Measurements from ENCODE around the gene BMP15.
A peak's percentile ranks its signal among the peaks of the same experiment; 100 is the strongest.

BMP15 gene

GRCh38 chrX:50910685-50911176 lies at the start of gene BMP15:
Gene BMP15, plus strand, starts transcription at chrX:50910735. Its CDS starts 49 bp downstream, at chrX:50910784.
- no peak for DNase-seq (ENCODE audit: low read depth in 2 of 2)

- DNase-seq (ENCODE audit: low read depth in 2 of 2) = no peak
Observed at GRCh38 chrX:50863471-50863870, 47.1 kb upstream of the BMP15 start.

- no peak for DNase-seq (ENCODE audit: low read depth in 2 of 2)
Observed at GRCh38 chrX:50865311-50865710, 45.2 kb upstream of the BMP15 start.

DNA sequence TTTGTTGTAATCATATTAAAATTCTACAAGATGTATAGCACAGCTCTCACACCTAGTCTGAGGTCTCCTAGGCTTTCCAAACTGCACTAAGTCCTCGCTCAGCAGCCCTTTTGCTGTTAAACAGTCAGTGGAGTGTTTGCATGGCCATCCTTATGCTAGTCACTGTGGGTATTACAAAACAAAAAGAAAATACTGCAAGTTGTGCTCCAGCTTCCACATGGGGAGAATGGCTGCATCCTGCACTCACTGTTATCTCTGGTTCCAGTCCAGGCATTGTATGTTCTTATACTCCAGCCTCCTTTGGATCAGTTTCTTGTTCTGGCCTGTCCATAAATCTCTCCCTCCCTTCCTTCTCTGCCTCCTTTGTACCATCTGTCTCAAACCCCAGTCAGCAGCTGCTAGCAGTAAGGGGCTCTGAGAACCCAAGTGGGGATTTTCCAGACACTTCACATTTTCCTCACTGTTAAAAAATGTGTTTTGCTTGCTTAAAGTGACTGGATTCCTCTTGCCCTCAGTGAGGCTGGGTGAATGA lies 38.5 kb upstream of the BMP15 start:
- DNase-seq (ENCODE audit: low read depth in 2 of 2) = no peak

- no peak for DNase-seq (ENCODE audit: low read depth in 2 of 2)
Observed at GRCh38 chrX:50874876-50875275, 35.7 kb upstream of the BMP15 start.

GRCh38 chrX:50876551-50876950 lies 34.0 kb upstream of the BMP15 start:
- DNase-seq (ENCODE audit: low read depth in 2 of 2) = no peak

DNA sequence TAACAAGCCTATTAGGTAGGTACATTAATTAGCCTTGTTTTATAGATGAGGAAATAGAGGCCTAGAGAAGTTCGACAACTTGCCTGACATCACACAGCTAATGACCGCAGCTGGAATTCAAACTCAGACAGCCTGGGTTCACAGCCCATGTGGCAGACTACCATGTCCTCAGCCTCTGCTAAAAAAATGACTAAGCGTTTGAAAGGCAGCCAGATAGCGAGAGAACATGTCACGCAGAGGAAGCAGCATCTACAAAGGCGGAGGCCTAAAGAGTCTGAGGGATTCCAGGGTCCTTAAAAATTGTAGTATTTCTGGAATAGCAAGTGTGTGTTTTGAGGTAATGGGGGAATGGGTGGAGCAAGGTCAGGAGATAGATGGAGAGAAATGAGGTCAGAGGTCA lies 33.2 kb upstream of the BMP15 start:
- no peak for DNase-seq (ENCODE audit: low read depth in 2 of 2)

- DNase-seq (ENCODE audit: low read depth in 2 of 2) = no peak
Observed at GRCh38 chrX:50881028-50881427, 29.5 kb upstream of the BMP15 start.

DNA sequence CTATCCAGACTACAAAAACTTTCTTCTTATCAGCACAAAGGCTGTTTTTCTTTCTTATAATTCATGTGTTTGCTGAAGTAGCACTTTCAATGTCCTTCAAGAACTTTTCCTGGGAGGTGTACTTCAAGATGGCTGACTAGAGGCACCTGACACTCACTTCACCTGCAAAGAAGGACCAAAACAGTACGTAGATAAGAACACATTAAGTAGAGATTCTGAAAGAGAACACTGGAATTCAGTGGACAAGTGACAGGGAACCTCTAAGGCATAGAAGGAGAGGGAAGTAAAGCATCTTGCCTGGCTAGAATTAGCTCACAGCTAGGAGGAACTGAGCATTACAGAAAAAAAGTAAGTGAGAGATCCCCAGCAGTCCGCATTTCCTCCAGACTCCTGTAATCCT lies 21.7 kb upstream of the BMP15 start:
- DNase-seq (ENCODE audit: low read depth in 2 of 2) = no peak

GRCh38 chrX:50889582-50889981 lies 21.0 kb upstream of the BMP15 start:
- no peak for DNase-seq (ENCODE audit: low read depth in 2 of 2)

DNA sequence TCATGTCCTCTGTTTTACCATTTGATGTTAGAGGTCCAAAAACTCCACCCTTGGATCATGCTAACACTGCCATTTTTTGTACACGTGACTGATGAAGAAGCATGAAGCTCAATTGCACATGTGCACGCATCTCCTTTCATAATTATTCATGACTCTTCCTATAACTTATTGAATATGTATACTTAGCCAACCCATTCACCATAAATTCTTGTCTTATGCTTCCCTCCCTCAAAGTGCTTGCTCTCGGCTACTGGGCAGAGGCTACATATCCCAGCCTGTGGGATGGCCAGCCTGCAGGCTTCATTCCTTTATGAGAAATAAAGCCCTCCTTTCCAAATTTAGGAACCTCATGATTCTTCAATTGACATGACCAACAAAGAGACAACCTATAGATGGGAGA lies 17.5 kb upstream of the BMP15 start:
- no peak for DNase-seq (ENCODE audit: low read depth in 2 of 2)

DNA sequence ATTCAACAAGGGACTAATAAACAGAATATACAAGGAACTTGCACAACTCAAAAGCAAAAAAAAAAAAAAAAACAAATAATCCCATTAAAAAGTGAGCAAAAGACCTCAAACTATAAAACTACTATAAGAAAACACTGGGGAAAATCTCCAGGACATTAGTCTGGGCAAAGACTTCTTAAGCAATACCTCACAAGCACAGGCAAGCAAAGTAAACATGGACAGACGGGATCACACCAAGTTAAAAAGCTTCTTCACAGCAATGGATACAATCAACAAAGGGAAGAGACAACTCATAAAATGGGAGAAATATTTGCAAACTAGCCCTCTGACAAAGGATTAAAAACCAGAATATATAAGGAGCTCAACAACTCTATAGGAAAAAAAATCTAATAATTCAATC lies 17.1 kb upstream of the BMP15 start:
- no peak for DNase-seq (ENCODE audit: low read depth in 2 of 2)

GRCh38 chrX:50905334-50905733 lies 5.2 kb upstream of the BMP15 start:
- peak in 1 of 2 donors; percentile 10 for DNase-seq (ENCODE audit: low read depth in 2 of 2)

DNA sequence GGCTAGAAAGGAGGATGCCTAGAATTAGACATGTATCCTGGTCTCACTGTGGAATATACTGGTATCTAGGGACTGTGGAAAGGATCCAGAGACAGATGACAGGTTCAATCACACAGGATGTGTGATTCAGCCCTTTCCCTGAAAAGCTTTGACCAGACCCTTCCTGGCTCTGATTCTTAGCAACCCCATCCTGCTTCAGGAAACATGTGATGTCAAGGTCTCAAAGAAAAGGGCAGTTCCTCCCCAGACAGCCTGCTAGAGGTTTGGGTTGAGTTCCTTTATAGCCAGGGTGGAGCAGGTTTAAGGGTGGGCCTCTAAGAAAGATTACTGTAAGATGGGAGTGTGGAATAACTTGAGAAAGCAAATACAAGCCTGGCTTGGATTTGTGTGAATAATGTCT lies 3.0 kb downstream of the BMP15 start:
- no peak for DNase-seq (ENCODE audit: low read depth in 2 of 2)

DNA sequence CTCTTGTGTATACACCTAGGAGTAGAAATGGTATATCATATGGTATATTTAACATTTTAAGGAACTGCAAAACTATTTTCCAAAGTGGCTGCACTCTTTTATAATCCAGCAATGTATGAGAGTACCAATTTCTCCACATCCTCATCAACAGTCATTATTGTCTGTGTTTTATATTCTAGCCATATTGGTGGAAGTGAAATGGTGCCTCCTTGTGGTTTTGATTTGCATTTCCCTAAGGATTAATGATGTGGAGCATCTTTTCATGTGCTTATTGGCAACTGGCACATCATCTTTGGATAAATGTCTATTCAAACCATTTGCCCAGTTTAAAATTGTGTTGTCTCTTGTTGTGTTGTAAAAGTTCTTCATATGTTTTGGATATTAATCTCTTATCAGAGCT lies 9.6 kb downstream of the BMP15 start:
- DNase-seq (ENCODE audit: low read depth in 2 of 2) = no peak

GRCh38 chrX:50927127-50927526 lies 16.6 kb downstream of the BMP15 start:
- no peak for DNase-seq (ENCODE audit: low read depth in 2 of 2)

GRCh38 chrX:50941638-50942037 lies 31.1 kb downstream of the BMP15 start:
- no peak for DNase-seq (ENCODE audit: low read depth in 2 of 2)

GRCh38 chrX:50942471-50942870 lies 31.9 kb downstream of the BMP15 start:
- no peak for DNase-seq (ENCODE audit: low read depth in 2 of 2)

DNA sequence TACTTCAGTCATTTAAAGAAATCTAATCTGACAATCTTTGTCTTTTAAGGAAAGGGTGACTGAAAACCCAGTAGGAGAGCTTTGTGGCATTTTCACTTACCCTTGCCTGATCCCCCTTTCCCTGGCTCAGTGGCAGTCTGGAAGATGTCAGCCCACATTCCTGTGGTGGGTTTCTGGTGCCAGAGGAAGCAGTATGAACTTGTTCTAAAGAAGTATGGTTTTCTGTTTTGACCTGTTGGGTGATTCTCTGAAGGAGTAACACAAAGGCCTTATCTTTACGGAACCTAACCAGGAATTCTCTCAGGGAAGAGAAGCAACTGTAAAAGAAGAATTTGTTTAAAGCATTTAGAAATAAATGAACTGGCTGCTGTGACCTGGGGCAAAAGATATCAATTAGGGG lies 41.9 kb downstream of the BMP15 start:
- no peak for DNase-seq (ENCODE audit: low read depth in 2 of 2)

DNA sequence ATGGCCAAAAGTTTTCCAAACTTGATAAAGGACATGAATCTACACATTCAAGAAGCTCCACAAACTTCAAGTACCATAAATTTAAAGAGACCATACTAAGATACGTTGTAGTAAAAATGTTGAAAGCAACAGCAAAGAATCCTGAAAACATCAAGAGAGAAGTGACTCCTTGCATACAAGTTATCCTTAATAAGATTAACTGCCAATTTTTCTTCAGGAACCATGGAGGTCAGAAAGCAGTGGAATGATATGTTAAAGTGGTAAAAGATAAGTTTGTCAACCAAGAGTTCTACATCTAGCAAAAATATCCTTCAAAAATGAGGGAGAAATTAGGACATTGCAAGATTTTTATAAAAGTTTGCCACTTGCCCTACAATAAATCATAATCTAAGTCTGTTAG lies 43.3 kb downstream of the BMP15 start:
- no peak for DNase-seq (ENCODE audit: low read depth in 2 of 2)

- no peak for DNase-seq (ENCODE audit: low read depth in 2 of 2)
Observed at GRCh38 chrX:50962156-50962555, 51.6 kb downstream of the BMP15 start.

- DNase-seq (ENCODE audit: low read depth in 2 of 2) = no peak
Observed at GRCh38 chrX:50963842-50964241, 53.3 kb downstream of the BMP15 start.
